NCI-H510A (cell line): ENCODE data around the gene SPTBN5.
A peak's percentile ranks its signal among the peaks of the same experiment; 100 is the strongest.

Source experiments
- DNase-seq: peaks from one replicate; lab custom pipeline; 2025; lab: John Stamatoyannopoulos, UW

SPTBN5 gene

GRCh38 chr15:41903782-41904181, 9.9 kb upstream of the SPTBN5 start:
- DNase-seq = no peak

- DNase-seq = no peak
Observed at GRCh38 chr15:41901431-41901830, 7.6 kb upstream of the SPTBN5 start.

DNA sequence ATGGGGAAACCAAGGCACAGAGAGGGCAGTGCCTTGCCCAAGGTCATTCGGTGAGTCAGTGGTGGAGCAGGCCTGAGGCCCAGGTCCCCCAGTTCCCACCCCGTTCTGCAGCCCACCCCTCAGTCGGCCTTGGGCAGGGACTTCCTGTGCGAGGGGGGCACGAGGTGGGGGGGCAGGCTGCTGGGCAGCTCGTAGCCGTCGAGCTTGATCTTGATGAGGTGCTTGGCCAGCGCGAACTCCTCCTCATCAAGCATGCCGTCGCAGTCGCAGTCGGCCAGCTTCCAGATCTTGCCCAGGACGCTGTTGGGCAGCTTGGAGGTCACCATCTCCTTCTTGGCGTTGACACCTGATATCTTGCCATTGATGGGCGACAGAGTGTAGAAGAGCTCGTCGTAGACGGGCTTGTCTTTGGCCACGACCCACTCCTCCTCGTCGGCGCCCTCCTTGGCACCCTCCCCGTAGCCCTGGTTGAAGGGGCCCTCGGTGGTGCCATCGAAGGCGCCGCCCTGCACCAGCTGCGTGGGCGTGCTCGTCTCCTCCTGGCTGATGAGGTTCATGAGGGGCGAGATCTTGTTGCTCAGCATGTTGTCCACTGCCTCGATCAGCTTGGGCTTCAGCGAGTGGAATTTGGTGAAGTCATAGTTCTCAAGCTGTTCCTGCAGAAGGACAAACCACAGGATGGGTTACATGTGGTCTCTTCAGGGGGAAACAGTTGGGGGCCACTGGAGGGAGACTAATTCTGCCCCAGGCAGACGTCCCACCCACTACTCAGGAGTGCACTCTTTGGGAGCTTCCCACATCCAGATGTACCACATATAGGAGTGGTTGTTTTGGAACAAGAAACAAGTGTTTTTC, 6.9 kb upstream of the SPTBN5 start:
- DNase-seq = no peak

DNA sequence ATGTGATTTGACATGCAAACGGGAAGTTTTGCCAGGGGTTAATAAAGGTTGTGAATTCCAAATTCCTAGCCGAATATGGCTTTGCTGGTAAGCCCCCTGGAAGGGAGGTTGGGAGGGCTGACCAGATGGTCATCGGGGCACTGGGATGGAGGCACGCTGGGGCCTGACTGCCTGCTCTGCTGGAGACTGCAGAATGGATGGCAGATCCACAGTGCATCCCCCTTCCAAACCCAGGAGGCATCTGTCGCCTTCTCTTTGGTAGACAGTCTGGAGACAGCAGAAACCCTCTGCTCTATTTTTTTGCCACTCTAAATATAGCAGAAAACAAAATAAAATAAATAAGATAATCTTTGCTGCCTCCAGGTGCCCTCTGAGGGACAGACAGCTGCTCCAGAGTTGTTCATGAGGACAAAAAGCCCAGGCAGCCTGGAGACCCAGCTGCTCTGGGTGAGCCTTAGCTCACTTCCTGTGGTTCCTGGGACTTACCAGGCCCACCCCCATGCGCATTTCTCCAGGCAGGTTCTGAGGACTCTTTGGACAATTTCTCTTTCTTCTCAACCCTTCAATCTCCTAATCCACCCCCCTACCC, 6.1 kb upstream of the SPTBN5 start:
- DNase-seq = no peak

- DNase-seq = no peak
Observed at GRCh38 chr15:41897363-41897799, 3.5 kb upstream of the SPTBN5 start.

DNA sequence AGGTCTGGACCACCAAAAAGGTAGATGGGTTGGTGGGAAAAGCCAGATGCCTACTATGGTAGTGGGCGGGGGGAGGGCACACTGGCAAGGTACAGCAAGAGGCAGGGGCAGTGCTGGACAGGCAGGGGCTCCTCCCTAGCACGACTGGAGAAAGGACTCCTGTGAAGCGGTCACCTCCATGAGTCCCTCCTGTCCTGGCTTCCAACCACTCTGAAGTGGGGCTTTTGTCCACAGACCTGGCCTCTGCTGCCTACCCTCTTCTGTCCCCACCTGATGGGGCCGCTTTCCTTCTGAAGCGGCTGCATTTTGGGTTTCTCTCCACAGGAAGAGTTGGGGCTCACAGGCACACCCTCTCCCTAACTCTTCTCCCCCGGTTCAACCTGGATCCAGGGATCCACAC, 2.7 kb upstream of the SPTBN5 start:
- no peak for DNase-seq

DNA sequence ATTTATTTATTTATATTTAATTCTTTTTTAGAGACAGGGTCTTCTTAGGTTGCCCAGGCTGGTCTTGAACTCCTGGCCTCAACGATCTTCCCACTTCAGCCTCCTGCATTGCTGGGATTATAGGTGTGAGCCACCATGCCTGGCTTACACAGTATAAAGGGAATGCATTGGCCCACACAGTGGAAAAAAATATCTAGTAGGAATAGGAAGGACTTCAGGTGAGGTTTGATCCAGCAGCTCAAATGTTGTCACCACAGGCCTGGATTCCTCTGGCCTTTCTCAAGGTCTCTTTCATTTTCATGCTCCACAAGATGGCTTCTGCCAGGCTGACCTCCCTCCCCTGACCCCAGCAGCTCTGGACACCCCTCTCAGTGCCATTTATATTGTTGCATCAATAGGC, 2.1 kb upstream of the SPTBN5 start:
- DNase-seq = no peak

- DNase-seq = no peak
Observed at GRCh38 chr15:41895491-41895890, 1.6 kb upstream of the SPTBN5 start.

- peak; percentile 83 for DNase-seq
Observed at GRCh38 chr15:41894791-41895463, 1.1 kb upstream of the SPTBN5 start.

DNA sequence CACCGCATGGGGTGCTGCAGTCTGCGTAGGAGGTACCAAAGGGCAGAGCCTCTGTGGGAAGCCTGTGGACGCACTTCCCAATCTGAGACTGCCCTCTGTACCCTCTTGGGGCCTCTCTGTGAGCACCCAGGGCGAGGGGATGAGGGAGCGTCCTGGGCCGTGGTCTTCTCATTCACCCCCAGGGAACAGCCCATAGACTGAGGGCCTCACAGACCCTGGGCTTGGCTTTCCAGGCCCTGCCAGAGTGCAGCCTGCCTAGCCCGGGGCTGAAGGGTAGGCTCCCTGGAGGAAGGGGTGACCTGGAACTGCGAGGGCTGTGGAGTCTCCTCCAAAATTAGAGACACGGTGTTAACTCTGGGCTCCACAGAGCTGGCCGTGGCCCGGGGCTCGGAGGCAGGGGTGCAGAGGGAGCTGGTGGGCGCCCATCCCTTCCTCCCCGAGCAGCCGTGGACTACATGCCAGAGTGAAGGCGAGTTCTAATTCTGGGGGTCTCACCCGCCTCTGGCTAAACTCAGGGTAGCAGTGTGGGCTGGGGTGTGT, 468 bp upstream of the SPTBN5 start:
- DNase-seq = no peak

DNA sequence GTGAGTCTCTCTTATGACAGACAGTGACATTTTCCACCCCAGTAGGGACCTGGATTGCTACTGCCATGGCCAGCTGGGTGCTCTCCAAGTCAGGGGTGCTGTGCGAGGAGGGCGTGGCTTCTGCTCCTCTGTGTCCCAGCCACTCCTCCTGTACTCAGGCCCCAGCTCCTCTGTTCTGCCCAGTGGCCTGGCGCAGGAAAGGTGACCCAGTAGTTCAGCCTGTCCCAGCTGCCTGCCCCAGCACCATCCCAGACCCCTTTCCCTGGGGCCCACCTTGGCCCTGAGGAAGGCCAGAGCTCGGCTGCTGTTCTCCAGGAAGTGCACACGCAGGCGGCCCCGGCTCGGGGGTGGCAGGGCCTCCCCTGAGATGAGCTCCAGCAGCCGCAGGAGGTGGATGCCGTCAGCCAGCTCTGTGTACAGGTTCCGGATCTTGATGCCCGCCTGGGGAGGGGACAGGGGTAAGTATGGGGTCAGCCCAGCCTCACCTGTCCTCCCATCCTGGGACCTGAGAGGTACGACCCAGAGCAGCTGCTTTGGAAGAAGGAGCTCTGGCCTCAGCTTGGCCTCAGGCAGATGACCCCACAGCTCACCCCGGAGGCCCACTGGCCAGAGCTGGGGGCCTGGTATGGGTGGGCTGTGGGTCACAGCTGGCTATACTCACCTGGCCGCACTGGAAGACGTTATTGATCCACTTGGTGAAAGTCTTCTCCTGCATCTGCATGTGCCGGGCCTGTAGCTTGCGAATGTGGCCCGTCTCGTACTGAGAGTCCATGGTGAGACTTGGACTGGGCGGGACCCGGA, 1.0 kb downstream of the SPTBN5 start:
- DNase-seq = peak; percentile 68

DNA sequence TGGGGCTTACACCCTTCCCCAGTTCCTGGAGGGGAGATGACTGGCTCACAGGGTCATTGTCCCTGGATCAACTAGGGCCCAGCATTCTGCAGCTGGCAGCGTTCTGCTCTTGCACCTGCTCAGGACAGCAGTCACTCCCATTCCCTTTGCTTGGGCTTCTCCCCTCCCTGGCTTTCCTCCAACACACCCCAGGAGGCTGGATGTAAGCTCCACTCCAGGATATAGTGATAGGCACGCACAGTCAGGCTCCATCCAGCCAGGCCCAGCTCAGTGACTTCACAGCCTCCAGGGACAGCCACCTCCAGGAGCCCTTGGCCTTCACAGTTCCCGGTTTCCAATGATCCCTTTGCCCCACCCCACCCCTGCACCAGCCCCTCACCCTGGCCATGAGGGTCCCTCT, 1.9 kb downstream of the SPTBN5 start:
- peak; percentile 86 for DNase-seq

GRCh38 chr15:41891226-41891625, 2.6 kb downstream of the SPTBN5 start:
- DNase-seq = no peak

DNA sequence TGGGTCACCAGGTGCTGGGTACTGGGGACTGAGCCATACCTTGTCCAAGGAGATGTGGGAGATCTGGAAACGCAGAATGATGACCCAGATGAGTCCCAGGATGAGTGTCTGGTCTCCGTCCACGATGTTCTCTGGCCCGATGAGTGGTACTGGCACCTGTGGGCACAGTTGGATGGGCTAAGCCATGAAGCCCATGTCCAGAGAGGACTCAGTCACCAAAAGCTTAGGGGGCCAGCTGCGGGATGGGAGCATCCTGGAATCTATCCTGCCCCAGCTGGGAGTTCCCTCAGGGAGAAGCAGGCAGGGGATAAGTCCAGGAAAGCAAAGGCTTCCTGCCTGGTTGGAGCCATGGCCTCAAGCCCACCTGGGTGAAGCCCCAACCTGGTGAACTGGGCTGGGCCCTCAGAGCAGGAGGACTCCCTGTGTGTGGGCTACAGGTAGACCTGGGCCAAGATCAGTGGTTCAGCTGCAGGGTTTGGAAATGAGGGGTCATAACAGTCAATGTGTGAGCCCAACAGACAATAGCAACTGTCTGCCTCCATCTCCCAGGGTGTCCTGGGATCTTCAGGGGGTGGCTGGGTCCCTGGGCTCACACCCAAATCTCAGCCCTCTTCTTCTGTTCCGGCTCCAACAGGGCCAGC, 3.7 kb downstream of the SPTBN5 start:
- DNase-seq = no peak

DNA sequence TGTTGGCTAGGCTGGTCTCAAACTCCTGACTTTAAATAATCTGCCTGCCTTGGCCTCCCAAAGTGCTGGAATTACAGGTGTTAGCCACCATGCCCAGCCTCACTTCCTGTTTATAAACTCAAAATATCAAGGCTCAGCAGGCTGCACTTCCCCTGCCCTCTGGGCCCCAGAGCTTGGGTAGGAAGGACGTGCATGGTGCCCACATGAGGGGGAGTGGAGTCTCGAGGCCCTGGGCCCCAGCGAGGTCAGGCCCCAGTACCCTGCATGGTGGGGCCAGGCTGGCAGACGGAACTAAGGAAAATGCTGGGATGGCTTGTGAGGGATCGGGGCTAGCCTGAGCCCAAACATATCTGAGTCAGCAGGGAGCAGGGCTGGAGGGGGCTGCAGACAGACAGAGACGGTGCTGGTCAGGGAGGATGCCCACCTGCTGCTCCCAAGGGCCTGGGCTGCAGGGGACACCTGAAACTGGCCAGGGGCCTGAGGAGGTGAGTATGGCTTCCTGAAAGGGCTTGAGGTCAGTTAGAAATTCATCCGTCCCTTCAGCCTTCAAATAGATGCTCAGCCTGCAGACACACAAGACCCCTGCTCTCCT, 5.1 kb downstream of the SPTBN5 start:
- no peak for DNase-seq

DNA sequence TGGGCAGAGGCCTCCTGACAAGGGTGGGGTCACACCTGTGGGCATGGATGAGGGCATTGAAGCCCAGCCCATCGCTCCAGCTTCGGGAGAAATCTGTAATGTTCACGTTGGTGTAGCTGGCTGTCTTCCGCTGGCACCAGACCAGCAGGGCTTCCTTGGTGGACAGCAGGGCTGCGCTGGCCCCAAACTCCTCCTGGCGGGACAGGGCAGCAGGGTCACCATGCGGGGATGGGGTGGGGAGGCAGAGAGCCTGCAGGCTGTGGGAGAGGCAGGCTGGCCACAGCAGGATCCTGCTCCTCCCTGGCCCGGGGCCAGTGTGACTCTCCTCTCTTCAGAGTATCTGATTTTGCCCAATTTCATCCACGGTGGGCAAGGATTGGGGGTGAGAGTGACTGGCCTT, 6.0 kb downstream of the SPTBN5 start:
- DNase-seq = no peak

DNA sequence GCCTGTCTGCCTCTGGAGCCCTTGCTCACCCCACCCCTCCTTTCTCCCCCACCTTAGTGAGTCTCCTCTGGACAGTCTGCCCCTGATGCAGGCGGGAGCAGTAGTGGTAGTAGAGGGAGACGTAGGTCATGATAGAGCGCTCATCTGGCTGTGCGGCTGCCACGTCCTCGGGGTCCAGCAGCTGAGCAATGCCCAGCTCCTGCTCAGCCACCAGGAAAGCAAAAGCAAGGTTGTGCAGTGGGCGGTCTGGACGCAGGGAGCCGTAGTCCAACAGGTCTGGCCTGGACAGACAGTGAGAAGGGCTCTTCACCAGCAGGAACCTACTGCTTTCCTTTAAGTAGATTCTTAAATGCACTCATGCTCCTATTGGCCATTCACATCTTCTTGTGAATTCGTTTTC, 6.7 kb downstream of the SPTBN5 start:
- DNase-seq = no peak

GRCh38 chr15:41886741-41887140, 7.1 kb downstream of the SPTBN5 start:
- no peak for DNase-seq

GRCh38 chr15:41885841-41886240, 8.0 kb downstream of the SPTBN5 start:
- no peak for DNase-seq

- DNase-seq = no peak
Observed at GRCh38 chr15:41885321-41885720, 8.5 kb downstream of the SPTBN5 start.

DNA sequence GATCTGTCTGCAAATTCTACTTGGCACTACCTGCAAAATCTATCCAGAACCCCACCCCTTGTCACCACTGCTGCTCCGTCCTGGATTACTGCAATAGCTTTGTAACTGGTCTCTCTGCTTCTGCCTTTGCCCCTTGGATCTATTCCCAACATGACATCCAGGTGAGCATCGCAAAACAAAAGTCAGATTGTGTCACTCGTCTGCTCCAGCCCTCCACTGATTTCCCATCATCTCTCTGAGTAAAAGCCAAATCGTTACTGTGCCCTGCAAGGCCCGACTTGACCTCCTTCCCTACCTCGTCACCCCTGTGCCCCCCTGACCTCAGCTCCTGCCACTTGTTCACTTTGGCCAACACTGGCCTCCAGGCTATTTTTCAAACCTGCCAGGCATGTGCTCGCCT, 9.4 kb downstream of the SPTBN5 start:
- DNase-seq = no peak
